ENCODE data around the gene MEGF10.

The MEGF10 gene

GRCh38 chr5:127418367-127418766, 127.8 kb downstream of the MEGF10 start:
- DNase-seq: no peak

- DNase-seq: no peak
Observed at GRCh38 chr5:127418974-127419682, 128.5 kb downstream of the MEGF10 start.

GRCh38 chr5:127419683-127420257, 129.2 kb downstream of the MEGF10 start:
- DNase-seq: no peak

- DNase-seq: no peak
Observed at GRCh38 chr5:127420758-127421157, 130.2 kb downstream of the MEGF10 start.

GRCh38 chr5:127421471-127421870, 130.9 kb downstream of the MEGF10 start:
- no peak for DNase-seq

GRCh38 chr5:127423173-127423798, 132.7 kb downstream of the MEGF10 start:
- no peak for DNase-seq

- DNase-seq: no peak
Observed at GRCh38 chr5:127425037-127425436, 134.4 kb downstream of the MEGF10 start.

- no peak for DNase-seq
Observed at GRCh38 chr5:127425868-127426267, 135.3 kb downstream of the MEGF10 start.

- no peak for DNase-seq
Observed at GRCh38 chr5:127426661-127427060, 136.1 kb downstream of the MEGF10 start.

- DNase-seq: no peak
Observed at GRCh38 chr5:127428276-127428675, 137.7 kb downstream of the MEGF10 start.

- DNase-seq: no peak
Observed at GRCh38 chr5:127428748-127429147, 138.2 kb downstream of the MEGF10 start.

GRCh38 chr5:127429928-127430327, 139.3 kb downstream of the MEGF10 start:
- no peak for DNase-seq

GRCh38 chr5:127430627-127431026, 140.0 kb downstream of the MEGF10 start:
- DNase-seq: no peak

GRCh38 chr5:127431977-127432585, 141.5 kb downstream of the MEGF10 start:
- no peak for DNase-seq

GRCh38 chr5:127433526-127433925, 142.9 kb downstream of the MEGF10 start:
- DNase-seq: no peak

- DNase-seq: no peak
Observed at GRCh38 chr5:127434588-127434987, 144.0 kb downstream of the MEGF10 start.

GRCh38 chr5:127435821-127436220, 145.2 kb downstream of the MEGF10 start:
- DNase-seq: no peak

GRCh38 chr5:127439644-127440043, 149.0 kb downstream of the MEGF10 start:
- DNase-seq: no peak

- DNase-seq: no peak
Observed at GRCh38 chr5:127440831-127441230, 150.2 kb downstream of the MEGF10 start.

- no peak for DNase-seq
Observed at GRCh38 chr5:127441799-127442484, 151.3 kb downstream of the MEGF10 start.

- no peak for DNase-seq
Observed at GRCh38 chr5:127444171-127444570, 153.6 kb downstream of the MEGF10 start.

- DNase-seq: no peak
Observed at GRCh38 chr5:127445328-127445727, 154.7 kb downstream of the MEGF10 start.

- no peak for DNase-seq
Observed at GRCh38 chr5:127446626-127447025, 156.0 kb downstream of the MEGF10 start.
